H9 (cell line): Measurements from ENCODE around the gene GABRD. TPM values are rescaled to one million over a fixed set of nuclear protein-coding genes. Genes with fewer than 3 reads are reported as not detected.

Experiments used
- DNase-seq: peaks from one replicate; pipeline ENCODE4 v3.0.0-alpha.2; 2017
- H2AFZ ChIP-seq: one replicate; pipeline ENCODE4 v1.6.1; 2013; ENCODE audit warnings: mild to moderate bottlenecking, low read length, control low read depth, moderate library complexity
- H2AK5ac ChIP-seq: 2 replicates; pipeline ENCODE4 v1.6.1; 2013; ENCODE audit warnings: low read length, control low read depth, mixed read lengths; ENCODE audit not compliant: insufficient read length
- H2BK120ac ChIP-seq: one replicate; pipeline ENCODE4 v1.6.1; 2013; ENCODE audit warnings: low read depth, mild to moderate bottlenecking, low read length, control low read depth, inconsistent platforms; ENCODE audit not compliant: poor library complexity, severe bottlenecking
- H2BK12ac ChIP-seq: 2 replicates; pipeline ENCODE4 v1.6.1; 2013; ENCODE audit warnings: low read length, control low read depth, mixed read lengths, low read depth; ENCODE audit not compliant: insufficient read length
- H2BK15ac ChIP-seq: 2 replicates; pipeline ENCODE4 v1.6.1; 2013; ENCODE audit warnings: low read depth, low read length, control low read depth
- H2BK20ac ChIP-seq: one replicate; pipeline ENCODE4 v1.6.1; 2013; ENCODE audit warnings: low read depth, mild to moderate bottlenecking, low read length, control low read depth, inconsistent platforms; ENCODE audit not compliant: poor library complexity, severe bottlenecking
- H2BK5ac ChIP-seq: 2 replicates; pipeline ENCODE4 v1.6.1; 2013; ENCODE audit warnings: low read length, control low read depth, mixed read lengths; ENCODE audit not compliant: insufficient read length
- H3K14ac ChIP-seq: 2 replicates; pipeline ENCODE4 v1.6.1; 2013; ENCODE audit warnings: low read length, control low read depth; ENCODE audit not compliant: insufficient read depth
- H3K18ac ChIP-seq: 2 replicates; pipeline ENCODE4 v1.6.1; 2013; ENCODE audit warnings: low read depth, mild to moderate bottlenecking, mixed read lengths, low read length, control low read depth; ENCODE audit not compliant: insufficient read length
- H3K23ac ChIP-seq: 2 replicates; pipeline ENCODE4 v1.6.1; 2013; ENCODE audit warnings: low read length, control low read depth, mixed read lengths, low read depth; ENCODE audit not compliant: insufficient read length
- H3K23me2 ChIP-seq: 2 replicates; pipeline ENCODE4 v1.6.1; 2013; ENCODE audit warnings: low read depth, mild to moderate bottlenecking, mixed read lengths, low read length, control low read depth; ENCODE audit not compliant: insufficient read length, poor library complexity, severe bottlenecking
- H3K27ac ChIP-seq: 2 replicates; pipeline ENCODE4 v1.5.1; 2013; ENCODE audit warnings: low read length, control low read depth, mixed read lengths, low read depth; ENCODE audit not compliant: insufficient read length
- H3K27me3 ChIP-seq: 2 replicates; pipeline ENCODE4 v1.6.1; 2013; ENCODE audit warnings: low read length, control low read depth, inconsistent platforms; ENCODE audit not compliant: insufficient read depth
- H3K4ac ChIP-seq: 2 replicates; pipeline ENCODE4 v1.6.1; 2013; ENCODE audit warnings: low read depth, mild to moderate bottlenecking, control low read depth, inconsistent platforms, low read length, moderate library complexity
- H3K4me1 ChIP-seq: 2 replicates; pipeline ENCODE4 v1.6.1; 2013; ENCODE audit warnings: low read length, control low read depth, inconsistent platforms; ENCODE audit not compliant: insufficient read depth
- H3K4me2 ChIP-seq: 2 replicates; pipeline ENCODE4 v1.6.1; 2013; ENCODE audit warnings: low read length, control low read depth, mixed read lengths; ENCODE audit not compliant: insufficient read length, insufficient read depth
- H3K56ac ChIP-seq: 2 replicates; pipeline ENCODE4 v1.6.1; 2013; ENCODE audit warnings: low read depth, mild to moderate bottlenecking, mixed read lengths, low read length, control low read depth; ENCODE audit not compliant: insufficient read length
- H3K79me1 ChIP-seq: 2 replicates; pipeline ENCODE4 v1.6.1; 2013; ENCODE audit warnings: low read depth, mild to moderate bottlenecking, moderate library complexity, low read length, control low read depth, inconsistent platforms; ENCODE audit not compliant: insufficient read depth, poor library complexity, severe bottlenecking
- H3K79me2 ChIP-seq: 2 replicates; pipeline ENCODE4 v1.6.1; 2013; ENCODE audit warnings: low read length, control low read depth, inconsistent platforms; ENCODE audit not compliant: insufficient read depth
- H3K9ac ChIP-seq: 2 replicates; pipeline ENCODE4 v1.6.1; 2013; ENCODE audit warnings: low read length, control low read depth, mixed read lengths; ENCODE audit not compliant: insufficient read length; ENCODE audit errors: extremely low read depth
- H3K9me3 ChIP-seq: one replicate; pipeline ENCODE4 v1.6.1; 2013; ENCODE audit warnings: low read depth, low read length, inconsistent platforms; ENCODE audit not compliant: control insufficient read depth
- H3T11ph ChIP-seq: one replicate; pipeline ENCODE4 v1.6.1; 2013; ENCODE audit warnings: mild to moderate bottlenecking, low read length, control low read depth, inconsistent platforms
- H4K20me1 ChIP-seq: one replicate; pipeline ENCODE4 v1.6.1; 2013; ENCODE audit not compliant: control insufficient read depth, insufficient read length, insufficient read depth
- H4K5ac ChIP-seq: 2 replicates; pipeline ENCODE4 v1.6.1; 2013; ENCODE audit warnings: low read depth, mild to moderate bottlenecking, mixed read lengths, low read length, control low read depth; ENCODE audit not compliant: insufficient read length
- H4K8ac ChIP-seq: replicated peaks from 2 replicates; pipeline ENCODE4 v1.6.1; 2013; ENCODE audit warnings: low read length, control low read depth, mixed read lengths, low read depth; ENCODE audit not compliant: insufficient read length
- H4K91ac ChIP-seq: 2 replicates; pipeline ENCODE4 v1.6.1; 2013; ENCODE audit warnings: low read depth, mild to moderate bottlenecking, moderate library complexity, mixed read lengths, low read length, control low read depth; ENCODE audit not compliant: insufficient read length
- H3K27ac Mint-ChIP-seq, 3 experiments: 2 replicates in 2 of 3; 3 replicates in 1 of 3; pipeline ENCODE4 v1.8.0; 2020 to 2021; ENCODE audit warnings: mixed read lengths in 3 of 3, mild to moderate bottlenecking in 1 of 3, moderate library complexity in 1 of 3
- H3K27me3 Mint-ChIP-seq: 2 replicates; pipeline ENCODE4 v1.8.0; 2021; ENCODE audit warnings: low read depth, mild to moderate bottlenecking, moderate library complexity, mixed read lengths
- H3K36me3 Mint-ChIP-seq, 3 experiments: 2 replicates in 2 of 3; 3 replicates in 1 of 3; pipeline ENCODE4 v1.8.0; 2020 to 2021; ENCODE audit warnings: low read depth in 3 of 3, mixed read lengths in 3 of 3; ENCODE audit not compliant: insufficient read depth in 1 of 3
- H3K4me1 Mint-ChIP-seq, 2 experiments: 2 replicates each; pipeline ENCODE4 v1.8.0; 2020; ENCODE audit warnings: mixed read lengths in 2 of 2
- H3K4me3 Mint-ChIP-seq, 2 experiments: 2 replicates in 1 of 2; 3 replicates in 1 of 2; pipeline ENCODE4 v1.8.0; 2020 to 2021; ENCODE audit warnings: mild to moderate bottlenecking in 2 of 2, mixed read lengths in 2 of 2, moderate library complexity in 1 of 2
- H3K9me3 Mint-ChIP-seq, 2 experiments: 2 replicates in 1 of 2; 3 replicates in 1 of 2; pipeline ENCODE4 v1.8.0; 2020; ENCODE audit warnings: mild to moderate bottlenecking in 2 of 2, mixed read lengths in 2 of 2, moderate library complexity in 1 of 2
- WGBS: extraction: QIAGEN DNeasy Blood & Tissue Kit; methylation state at CpG from one replicate; pipeline ENCODE4 v1.1.7; 2013; ENCODE audit warnings: missing lambda C conversion rate, low lambda C conversion rate, mixed read lengths; ENCODE audit not compliant: insufficient read length; ENCODE audit errors: extremely low coverage; 5-methylcytosine and 5-hydroxymethylcytosine counted together
- total RNA-seq: library from RNA; stranded (reverse); gene quantifications from 2 replicates; pipeline ENCODE4 v1.2.1, GENCODE V29; 2021
- TF ChIP-seq, protein P1 (sequence below): fragments of 200-600 bp; sonication (generic); conservative IDR thresholded peaks from 3 replicates; pipeline ENCODE4 v1.8.0; 2021; ENCODE audit warnings: antibody characterized with exemption, mild to moderate bottlenecking

Gene GABRD
- total RNA-seq, 1 experiment from 2014 or later = 0.59 TPM

DNA sequence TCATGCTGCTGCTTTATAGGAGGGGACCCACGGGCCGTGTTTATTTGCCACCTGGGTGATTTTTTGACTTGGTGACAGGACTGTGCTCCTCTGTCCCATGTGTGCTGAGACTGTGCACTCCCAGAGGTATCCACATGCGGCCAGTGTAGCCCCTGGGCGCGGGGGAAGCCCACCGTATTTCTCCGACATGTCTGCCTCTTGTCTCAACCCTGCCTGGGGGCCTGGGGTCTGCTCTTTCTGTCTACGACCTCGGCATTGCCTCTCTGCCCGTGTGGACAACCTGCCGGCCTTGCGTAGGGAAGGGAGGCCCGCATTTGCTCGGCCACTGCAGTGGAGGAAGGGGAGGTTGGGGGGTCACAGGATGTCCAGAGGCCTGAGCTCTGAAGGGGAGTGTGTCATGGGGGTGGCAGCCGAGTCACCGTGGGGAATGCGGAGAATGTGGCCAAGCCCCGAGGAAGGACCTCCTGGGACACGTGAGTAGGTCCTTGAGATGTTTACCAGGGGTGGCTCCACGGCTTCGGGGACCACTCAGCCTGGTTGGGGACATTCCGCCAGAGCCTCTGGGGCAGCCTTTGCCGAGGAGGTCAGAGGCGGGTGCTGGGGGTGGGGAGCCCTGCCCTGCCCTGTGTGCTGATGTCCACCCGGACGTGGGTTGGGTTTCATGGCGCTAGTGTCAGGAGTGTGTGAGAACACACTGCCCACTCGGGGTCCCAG is 42.1 kb downstream of the GABRD start:
- no peak for DNase-seq
- Histone ChIP-seq H3K27me3 (no peaks in the 10 kb centered on the region), H2BK12ac (no peak overlapping the region), H3K23me2 (no peaks in the 10 kb centered on the region), H3K23ac (no peak overlapping the region), H3K18ac (no peak overlapping the region), H2BK20ac (no peak overlapping the region), H3K14ac (no peak overlapping the region), H3T11ph (no peak overlapping the region), H3K27ac (no peak overlapping the region), H4K91ac (no peak overlapping the region), H4K20me1 (no peaks in the 10 kb centered on the region), H2AK5ac (no peak overlapping the region), H3K4me1 (no peaks in the 10 kb centered on the region), H4K5ac (no peak overlapping the region), H3K9me3 (no peaks in the 10 kb centered on the region), H3K4me2 (no peak overlapping the region), H2BK15ac (no peak overlapping the region), H3K9ac (no peak overlapping the region), H2BK120ac (no peak overlapping the region), H3K4ac (no peak overlapping the region), H2BK5ac (no peak overlapping the region), H2AFZ (no peak overlapping the region), H3K56ac (no peak overlapping the region), H4K8ac (no peak overlapping the region), H3K79me1 (no peaks in the 10 kb centered on the region), H3K79me2 (no peaks in the 10 kb centered on the region)
- no CpG with 5 or more reads among the region's 28 CpGs for WGBS
- peaks cover 36 to 66% (median 60%) of the 10 kb centered on the region in 3 experiments for H3K36me3 Mint-ChIP-seq
- H3K9me3 Mint-ChIP-seq = peaks cover 8 to 11% of the 10 kb centered on the region in 2 experiments; a peak in 4 of 5 replicates
- H3K27me3 Mint-ChIP-seq = no peaks in the 10 kb centered on the region
- H3K4me3 Mint-ChIP-seq = no peak overlapping the region
- peak overlapping the region; percentile 39 to 67 (median 40); a peak in 1 of 7 replicates for H3K27ac Mint-ChIP-seq
- TF ChIP-seq, protein P1, sequence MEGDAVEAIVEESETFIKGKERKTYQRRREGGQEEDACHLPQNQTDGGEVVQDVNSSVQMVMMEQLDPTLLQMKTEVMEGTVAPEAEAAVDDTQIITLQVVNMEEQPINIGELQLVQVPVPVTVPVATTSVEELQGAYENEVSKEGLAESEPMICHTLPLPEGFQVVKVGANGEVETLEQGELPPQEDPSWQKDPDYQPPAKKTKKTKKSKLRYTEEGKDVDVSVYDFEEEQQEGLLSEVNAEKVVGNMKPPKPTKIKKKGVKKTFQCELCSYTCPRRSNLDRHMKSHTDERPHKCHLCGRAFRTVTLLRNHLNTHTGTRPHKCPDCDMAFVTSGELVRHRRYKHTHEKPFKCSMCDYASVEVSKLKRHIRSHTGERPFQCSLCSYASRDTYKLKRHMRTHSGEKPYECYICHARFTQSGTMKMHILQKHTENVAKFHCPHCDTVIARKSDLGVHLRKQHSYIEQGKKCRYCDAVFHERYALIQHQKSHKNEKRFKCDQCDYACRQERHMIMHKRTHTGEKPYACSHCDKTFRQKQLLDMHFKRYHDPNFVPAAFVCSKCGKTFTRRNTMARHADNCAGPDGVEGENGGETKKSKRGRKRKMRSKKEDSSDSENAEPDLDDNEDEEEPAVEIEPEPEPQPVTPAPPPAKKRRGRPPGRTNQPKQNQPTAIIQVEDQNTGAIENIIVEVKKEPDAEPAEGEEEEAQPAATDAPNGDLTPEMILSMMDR = no peak
- no peaks in the 10 kb centered on the region for H3K4me1 Mint-ChIP-seq
